Nephron (organoid): ENCODE data around the gene TEX261.

ENCODE experiments used
- H3K27ac Mint-ChIP-seq, 3 experiments: 2 replicates each; pipeline ENCODE4 v1.8.0; 2020; ENCODE audit warnings: mixed read lengths in 3 of 3, mild to moderate bottlenecking in 2 of 3, moderate library complexity in 1 of 3
- H3K27me3 Mint-ChIP-seq: 2 replicates; pipeline ENCODE4 v1.8.0; 2021; ENCODE audit warnings: low read depth, mild to moderate bottlenecking, moderate library complexity, mixed read lengths
- H3K36me3 Mint-ChIP-seq: 2 replicates; pipeline ENCODE4 v1.8.0; 2020; ENCODE audit warnings: low read depth, mixed read lengths
- H3K4me1 Mint-ChIP-seq: 2 replicates; pipeline ENCODE4 v1.8.0; 2020; ENCODE audit warnings: mixed read lengths
- H3K4me3 Mint-ChIP-seq, 3 experiments: 2 replicates each; pipeline ENCODE4 v1.8.0; 2020; ENCODE audit warnings: mild to moderate bottlenecking in 3 of 3, mixed read lengths in 3 of 3, moderate library complexity in 2 of 3
- H3K9me3 Mint-ChIP-seq: 2 replicates; pipeline ENCODE4 v1.8.0; 2020; ENCODE audit warnings: mixed read lengths
- TF ChIP-seq, protein P1 (sequence below), 3 experiments: fragments of 200-600 bp; sonication (generic); IDR thresholded peaks; one replicate each; pipeline ENCODE4 v1.5.0; 2021; ENCODE audit warnings: antibody characterized with exemption in 3 of 3; ENCODE audit not compliant: unreplicated experiment in 3 of 3

Gene TEX261

GRCh38 chr2:70962885-70963878, 31.5 kb downstream of the TEX261 start:
- Mint-ChIP-seq H3K4me3 (no peak overlapping the region), H3K36me3 (no peaks in the 10 kb centered on the region), H3K4me1 (peaks cover 7% of the 10 kb centered on the region), H3K27me3 (peaks cover 76% of the 10 kb centered on the region), H3K9me3 (no peaks in the 10 kb centered on the region), H3K27ac (no peak overlapping the region)
- TF ChIP-seq, protein P1, sequence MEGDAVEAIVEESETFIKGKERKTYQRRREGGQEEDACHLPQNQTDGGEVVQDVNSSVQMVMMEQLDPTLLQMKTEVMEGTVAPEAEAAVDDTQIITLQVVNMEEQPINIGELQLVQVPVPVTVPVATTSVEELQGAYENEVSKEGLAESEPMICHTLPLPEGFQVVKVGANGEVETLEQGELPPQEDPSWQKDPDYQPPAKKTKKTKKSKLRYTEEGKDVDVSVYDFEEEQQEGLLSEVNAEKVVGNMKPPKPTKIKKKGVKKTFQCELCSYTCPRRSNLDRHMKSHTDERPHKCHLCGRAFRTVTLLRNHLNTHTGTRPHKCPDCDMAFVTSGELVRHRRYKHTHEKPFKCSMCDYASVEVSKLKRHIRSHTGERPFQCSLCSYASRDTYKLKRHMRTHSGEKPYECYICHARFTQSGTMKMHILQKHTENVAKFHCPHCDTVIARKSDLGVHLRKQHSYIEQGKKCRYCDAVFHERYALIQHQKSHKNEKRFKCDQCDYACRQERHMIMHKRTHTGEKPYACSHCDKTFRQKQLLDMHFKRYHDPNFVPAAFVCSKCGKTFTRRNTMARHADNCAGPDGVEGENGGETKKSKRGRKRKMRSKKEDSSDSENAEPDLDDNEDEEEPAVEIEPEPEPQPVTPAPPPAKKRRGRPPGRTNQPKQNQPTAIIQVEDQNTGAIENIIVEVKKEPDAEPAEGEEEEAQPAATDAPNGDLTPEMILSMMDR (IDR thresholded peaks at IDR 0.05; ENCODE audit: unreplicated experiment in 3 of 3) = no peak

- H3K27me3 Mint-ChIP-seq = peaks cover 75% of the 10 kb centered on the region
- H3K36me3 Mint-ChIP-seq = no peaks in the 10 kb centered on the region
- no peak overlapping the region for H3K27ac Mint-ChIP-seq
- TF ChIP-seq, protein P1 (IDR thresholded peaks at IDR 0.05; ENCODE audit: unreplicated experiment in 3 of 3) = no peak
- no peak overlapping the region for H3K4me3 Mint-ChIP-seq
- no peaks in the 10 kb centered on the region for H3K9me3 Mint-ChIP-seq
- H3K4me1 Mint-ChIP-seq = peaks cover 7% of the 10 kb centered on the region
These were observed 32.3 kb downstream of the TEX261 start for GRCh38 chr2:70962211-70962884.

DNA sequence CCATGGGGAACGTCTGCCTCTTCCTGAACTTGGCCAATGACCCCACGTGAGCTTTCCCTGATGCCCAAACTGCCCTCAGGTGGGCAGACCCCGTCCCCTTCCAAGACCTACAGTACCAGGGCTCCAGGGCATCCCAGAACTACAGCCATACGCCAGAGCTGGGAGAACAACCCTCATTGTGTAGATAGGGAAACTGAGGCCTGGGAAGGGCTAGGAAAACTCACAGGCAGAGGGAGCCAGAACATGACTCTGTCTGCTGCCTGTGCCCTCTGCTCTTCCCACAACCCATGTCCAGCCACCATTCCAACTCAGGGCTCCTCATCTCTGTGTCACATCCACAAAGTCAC, 33.1 kb downstream of the TEX261 start:
- Mint-ChIP-seq H3K4me1 (peaks cover 7% of the 10 kb centered on the region), H3K9me3 (no peaks in the 10 kb centered on the region), H3K27ac (no peak overlapping the region), H3K36me3 (no peaks in the 10 kb centered on the region), H3K27me3 (peaks cover 72% of the 10 kb centered on the region), H3K4me3 (no peak overlapping the region)
- TF ChIP-seq, protein P1 (IDR thresholded peaks at IDR 0.05; ENCODE audit: unreplicated experiment in 3 of 3) = no peak

DNA sequence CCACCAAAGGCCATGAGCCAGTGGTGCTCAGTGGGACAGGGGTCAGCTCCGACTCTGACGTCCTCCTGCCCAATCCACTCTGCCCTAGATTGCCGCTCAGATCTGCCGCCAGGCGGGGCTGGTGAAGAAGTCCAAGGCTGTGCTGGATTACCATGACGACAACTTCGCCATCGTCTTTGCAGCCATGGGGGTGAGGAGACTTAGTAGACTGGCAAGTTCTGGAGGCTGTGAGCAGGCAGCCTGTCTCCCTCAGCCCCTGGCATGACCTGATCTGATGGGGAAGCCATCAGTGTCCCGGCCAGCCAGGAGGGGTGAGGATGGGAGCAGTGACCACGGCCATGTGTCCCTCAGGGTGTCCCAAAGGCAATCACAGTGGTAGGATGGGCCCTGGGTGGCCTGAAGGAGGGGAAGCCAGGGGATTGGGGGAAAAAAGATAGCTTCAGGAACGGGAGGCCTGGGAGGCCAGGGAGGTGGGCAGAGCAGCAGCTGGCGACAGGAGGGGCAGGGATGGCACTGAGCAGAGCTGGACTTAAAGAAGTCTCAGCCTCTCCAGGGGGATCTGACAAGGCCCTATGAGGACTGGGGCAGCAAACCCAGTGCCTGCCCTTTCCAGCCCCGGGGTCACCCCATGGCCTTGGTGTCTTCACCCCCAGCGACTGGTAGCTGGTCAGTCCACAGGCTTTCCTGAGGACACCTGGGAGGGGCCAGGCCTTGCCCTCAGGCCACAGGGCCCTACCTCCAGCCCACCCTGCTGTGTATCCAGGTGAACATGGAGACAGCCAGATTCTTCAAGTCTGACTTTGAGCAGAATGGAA, 33.6 kb downstream of the TEX261 start:
- Mint-ChIP-seq H3K36me3 (no peaks in the 10 kb centered on the region), H3K9me3 (no peaks in the 10 kb centered on the region), H3K4me3 (no peak overlapping the region), H3K27me3 (peaks cover 72% of the 10 kb centered on the region), H3K4me1 (peaks cover 7% of the 10 kb centered on the region), H3K27ac (no peak overlapping the region)
- TF ChIP-seq, protein P1 (IDR thresholded peaks at IDR 0.05; ENCODE audit: unreplicated experiment in 3 of 3) = no peak

- TF ChIP-seq, protein P1 (IDR thresholded peaks at IDR 0.05; ENCODE audit: unreplicated experiment in 3 of 3) = no peak
- Mint-ChIP-seq H3K27me3 (peaks cover 72% of the 10 kb centered on the region), H3K9me3 (no peaks in the 10 kb centered on the region), H3K4me1 (peaks cover 6% of the 10 kb centered on the region), H3K4me3 (no peak overlapping the region), H3K27ac (no peak overlapping the region), H3K36me3 (no peaks in the 10 kb centered on the region)
These were observed 34.5 kb downstream of the TEX261 start for GRCh38 chr2:70959851-70960832.
